Endothelial cell of umbilical vein (primary cell): ENCODE data around the gene SCAMP2. TPM values are rescaled to one million over a fixed set of nuclear protein-coding genes. Genes with fewer than 3 reads are reported as not detected.
A peak's percentile ranks its signal among the peaks of the same experiment; 100 is the strongest.

Experiments
- BruUV-seq: library from RNA; stranded (reverse); fragments of 400-500 nt; replicated peaks from 2 replicates; lab custom pipeline; 2021; lab: Mats Ljungman, UMichigan
- CTCF ChIA-PET: fragments of 300-600, 350-600 bp; sonication (Branson Sonifier 250); formaldehyde crosslinking; loops from one replicate; lab custom pipeline; 2021; ENCODE audit warnings: antibody characterized with exemption, inconsistent platforms; lab: Charles Lee
- POLR2A ChIA-PET: fragments of 300-600, 350-600 bp; sonication (Branson Sonifier 250); formaldehyde crosslinking; loops from one replicate; lab custom pipeline; 2021; ENCODE audit warnings: antibody characterized with exemption, inconsistent platforms; lab: Charles Lee
- DNase-seq: peaks from one replicate; pipeline ENCODE4 v3.0.0-alpha.2; 2011; ENCODE audit warnings: low read depth, low spot score
- FAIRE-seq: peaks from 2 replicates; lab custom pipeline; 2011; peaks lifted over from hg19 to GRCh38; lab: Jason Lieb, UNC
- H2AFZ ChIP-seq: 2 replicates; pipeline ENCODE4 v1.6.0; 2012; ENCODE audit warnings: low read depth, low read length, control low read depth, inconsistent platforms
- H3K27ac ChIP-seq: 2 replicates; pipeline ENCODE4 v1.5.1; 2011; ENCODE audit warnings: low read depth, mild to moderate bottlenecking, control low read depth, low read length, moderate library complexity; ENCODE audit not compliant: insufficient read depth
- H3K27me3 ChIP-seq, 2 experiments: 2 replicates each; pipeline versions ENCODE4 v1.6.0 to v1.6.1; 2011; ENCODE audit warnings: low read length in 2 of 2, mixed read lengths in 1 of 2; ENCODE audit not compliant: control insufficient read depth in 2 of 2, insufficient read depth in 2 of 2
- H3K36me3 ChIP-seq, 2 experiments: 2 replicates in 1 of 2; 3 replicates in 1 of 2; pipeline ENCODE4 v1.5.1; 2011; ENCODE audit warnings: low read length in 2 of 2, mild to moderate bottlenecking in 1 of 2, moderate library complexity in 1 of 2; ENCODE audit not compliant: control insufficient read depth in 2 of 2, insufficient read depth in 2 of 2; ENCODE audit errors: extremely low read depth in 1 of 2
- H3K4me1 ChIP-seq: 3 replicates; pipeline ENCODE4 v1.5.1; 2011; ENCODE audit warnings: mild to moderate bottlenecking, low read length; ENCODE audit not compliant: control insufficient read depth, insufficient read depth; ENCODE audit errors: extremely low read depth
- H3K4me2 ChIP-seq: 2 replicates; pipeline ENCODE4 v1.6.1; 2011; ENCODE audit warnings: low read length, control low read depth, mixed read lengths; ENCODE audit not compliant: insufficient read depth
- H3K4me3 ChIP-seq, 3 experiments: fragments of 200-600 bp in 1 of 3; sonication (generic), shearing (Covaris generic) in 1 of 3; replicated peaks in 1 of 3; 2 replicates each; pipeline ENCODE4 v1.5.1; 2011 to 2016; ENCODE audit warnings: control low read depth in 3 of 3, low read length in 3 of 3, mild to moderate bottlenecking in 2 of 3, inconsistent platforms in 1 of 3, low read depth in 1 of 3, moderate library complexity in 1 of 3; ENCODE audit not compliant: insufficient read depth in 1 of 3
- H3K79me2 ChIP-seq: 2 replicates; pipeline ENCODE4 v1.6.0; 2012; ENCODE audit warnings: low read length, inconsistent platforms; ENCODE audit not compliant: control insufficient read depth, insufficient read depth
- H3K9ac ChIP-seq: replicated peaks from 2 replicates; pipeline ENCODE3; 2011; ENCODE audit warnings: low read length, control low read depth; ENCODE audit not compliant: insufficient read depth; ENCODE audit errors: extremely low read depth
- H3K9me1 ChIP-seq: replicated peaks from 3 replicates; pipeline ENCODE4 v1.6.0; 2011; ENCODE audit warnings: mild to moderate bottlenecking, low read length; ENCODE audit not compliant: control insufficient read depth, insufficient read depth; ENCODE audit errors: extremely low read depth
- H3K9me3 ChIP-seq: replicated peaks from 2 replicates; pipeline ENCODE4 v1.5.1; 2012; ENCODE audit warnings: low read length, inconsistent platforms; ENCODE audit not compliant: control insufficient read depth, insufficient read depth
- H4K20me1 ChIP-seq: replicated peaks from 2 replicates; pipeline ENCODE3; 2011; ENCODE audit warnings: mild to moderate bottlenecking, low read length; ENCODE audit not compliant: control insufficient read depth, insufficient read depth; ENCODE audit errors: extremely low read depth
- FOS ChIP-seq: IDR thresholded peaks from 2 replicates; pipeline ENCODE4 v1.6.1; 2011; ENCODE audit warnings: mild to moderate bottlenecking, low read length, moderate library complexity, borderline replicate concordance; ENCODE audit not compliant: insufficient read depth
- MYC ChIP-seq: IDR thresholded peaks from one replicate; pipeline ENCODE4 v1.6.1; 2011; ENCODE audit warnings: mild to moderate bottlenecking, low read depth, low read length
- dilution Hi-C: fragments of 300-500 bp; cut with MboI; formaldehyde crosslinking; loops from one replicate; pipeline ENCODE4 v1.15.0; 2019; ENCODE audit warnings: low sequenced_read_pairs; ENCODE audit not compliant: extremely low pct_ligation_motif_present
- intact Hi-C: fragments of 100-400 bp; cut with micrococcal nuclease; formaldehyde crosslinking; loops from one replicate; pipeline ENCODE4 v1.10.0; 2022
- polyA plus RNA-seq, 4 experiments: library from polyadenylated mRNA; depleted of rRNA in 3 of 4; stranded (reverse) in 3 of 4; unstranded in 1 of 4; fragments of >200 nt; gene quantifications; 2 replicates each; pipeline versions ENCODE4 v1.2.1 to v1.2.3, GENCODE V29; 2011 to 2012; ENCODE audit warnings: missing spikeins in 1 of 4
- total RNA-seq: library from RNA; stranded (reverse); gene quantifications from 2 replicates; pipeline ENCODE4 v1.2.3, GENCODE V29; 2021
- TF ChIP-seq, protein P1 (sequence below), 2 donors: IDR thresholded peaks; 1 replicate in 1 of 2; 2 replicates in 1 of 2; pipeline ENCODE4 v1.5.1; 2011; ENCODE audit warnings: low read length in 2 of 2, mild to moderate bottlenecking in 2 of 2, moderate library complexity in 2 of 2, control low read depth in 1 of 2, inconsistent platforms in 1 of 2, low read depth in 1 of 2; ENCODE audit not compliant: insufficient read depth in 1 of 2; ENCODE audit errors: extremely low read depth in 1 of 2

SCAMP2 gene
- total and polyA plus RNA-seq, 2 donors (not counting 3 experiments of a cell fraction or from before 2014, with no cell fraction given): 67.3 to 256 TPM

DNA sequence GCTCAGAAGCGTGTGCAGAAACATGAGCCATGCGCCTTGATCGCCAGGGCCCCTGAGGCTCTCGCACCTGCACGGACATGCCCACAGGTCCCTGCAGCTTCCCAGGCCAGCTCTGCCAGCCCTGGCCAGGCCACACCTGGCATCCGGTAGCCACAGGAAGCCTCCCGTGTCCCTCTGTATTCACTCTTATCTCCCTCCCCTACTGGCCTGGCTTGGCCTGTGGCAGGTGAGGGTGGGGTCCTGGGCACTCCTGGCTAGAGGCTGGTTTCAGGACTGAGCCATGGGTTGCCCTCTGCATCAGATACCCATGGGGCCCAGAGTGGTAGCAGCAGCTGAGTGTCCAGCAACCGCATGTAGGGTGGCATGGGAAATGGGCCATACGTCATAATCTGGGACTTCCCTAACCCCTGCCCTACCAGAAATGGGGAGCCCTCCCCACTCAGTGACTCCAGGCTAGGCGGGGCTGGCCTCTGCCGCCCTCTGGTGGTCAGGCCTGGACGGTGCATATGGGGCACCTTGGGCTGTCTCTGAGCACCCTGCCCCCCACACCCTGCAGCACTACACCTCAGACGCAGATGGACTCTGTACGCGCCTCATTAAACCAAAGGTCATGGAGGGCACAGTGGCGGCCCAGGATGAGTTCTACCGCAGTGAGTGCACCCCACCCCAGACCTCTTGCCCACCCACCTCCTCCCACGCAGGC, 73.2 kb downstream of the SCAMP2 start:
- peak; percentile 72 for FAIRE-seq
- Histone ChIP-seq H2AFZ (no peak overlapping the region), H4K20me1 (no peaks in the 10 kb centered on the region), H3K9me1 (no peaks in the 10 kb centered on the region), H3K27me3 (no peaks in the 10 kb centered on the region), H3K27ac (no peak overlapping the region), H3K36me3 (peaks cover 3 to 33% of the 10 kb centered on the region in 2 experiments), H3K4me2 (no peak overlapping the region), H3K9me3 (no peaks in the 10 kb centered on the region), H3K4me3 (no peak overlapping the region), H3K9ac (no peak overlapping the region), H3K4me1 (no peaks in the 10 kb centered on the region), H3K79me2 (peaks cover 16% of the 10 kb centered on the region)
- no TSS peak for BruUV-seq
- POLR2A ChIA-PET: no interaction called here
- dilution Hi-C loops (no loop called here), intact Hi-C loops (loop anchor here (1.0 to 2.0 kb wide), 4 partner anchors 19 to 150 kb away; no protein-coding TSS in a partner anchor)
- peak; percentile 52 for DNase-seq
- CTCF ChIA-PET: interaction anchor here (0.8 to 3.9 kb wide), 17 partner anchors 8 to 168 kb away, joined by 3 to 55 read pairs (median 4); partner anchors contain the start of genes CSK and CYP1A1
- TF ChIP-seq FOS (no peak), MYC (no peak)
- TF ChIP-seq, protein P1, sequence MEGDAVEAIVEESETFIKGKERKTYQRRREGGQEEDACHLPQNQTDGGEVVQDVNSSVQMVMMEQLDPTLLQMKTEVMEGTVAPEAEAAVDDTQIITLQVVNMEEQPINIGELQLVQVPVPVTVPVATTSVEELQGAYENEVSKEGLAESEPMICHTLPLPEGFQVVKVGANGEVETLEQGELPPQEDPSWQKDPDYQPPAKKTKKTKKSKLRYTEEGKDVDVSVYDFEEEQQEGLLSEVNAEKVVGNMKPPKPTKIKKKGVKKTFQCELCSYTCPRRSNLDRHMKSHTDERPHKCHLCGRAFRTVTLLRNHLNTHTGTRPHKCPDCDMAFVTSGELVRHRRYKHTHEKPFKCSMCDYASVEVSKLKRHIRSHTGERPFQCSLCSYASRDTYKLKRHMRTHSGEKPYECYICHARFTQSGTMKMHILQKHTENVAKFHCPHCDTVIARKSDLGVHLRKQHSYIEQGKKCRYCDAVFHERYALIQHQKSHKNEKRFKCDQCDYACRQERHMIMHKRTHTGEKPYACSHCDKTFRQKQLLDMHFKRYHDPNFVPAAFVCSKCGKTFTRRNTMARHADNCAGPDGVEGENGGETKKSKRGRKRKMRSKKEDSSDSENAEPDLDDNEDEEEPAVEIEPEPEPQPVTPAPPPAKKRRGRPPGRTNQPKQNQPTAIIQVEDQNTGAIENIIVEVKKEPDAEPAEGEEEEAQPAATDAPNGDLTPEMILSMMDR (IDR thresholded peaks at IDR 0.05; ENCODE audit: extremely low read depth in 1 of 2, insufficient read depth in 1 of 2, low read depth in 1 of 2, low read length in 2 of 2): peak; percentile 93 to 98
